GM23248 (cell line): ENCODE data around the gene GPR176. TPM values are rescaled to one million over a fixed set of nuclear protein-coding genes. Genes with fewer than 3 reads are reported as not detected.
A peak's percentile ranks its signal among the peaks of the same experiment; 100 is the strongest.

ENCODE experiments used
- DNase-seq: peaks from one replicate; pipeline ENCODE4 v3.0.0-alpha.2; 2015
- H2AFZ ChIP-seq: fragments of 200-600 bp; sonication (generic); 2 replicates; pipeline ENCODE4 v1.6.1; 2016; ENCODE audit warnings: antibody characterized with exemption
- H3F3A ChIP-seq: fragments of 200-600 bp; sonication (generic); 2 replicates; pipeline ENCODE4 v1.6.1; 2016; ENCODE audit warnings: mild to moderate bottlenecking, antibody characterized with exemption, mixed run types; ENCODE audit not compliant: insufficient read depth
- H3K27ac ChIP-seq: fragments of 200-600 bp; sonication (generic); 2 replicates; pipeline ENCODE4 v1.5.1; 2016; ENCODE audit warnings: mild to moderate bottlenecking
- H3K27me3 ChIP-seq: fragments of 200-600 bp; sonication (generic); replicated peaks from 2 replicates; pipeline ENCODE4 v1.6.1; 2016; ENCODE audit warnings: mild to moderate bottlenecking; ENCODE audit not compliant: insufficient read depth
- H3K36me3 ChIP-seq: fragments of 200-600 bp; sonication (generic); 2 replicates; pipeline ENCODE4 v1.6.1; 2016; ENCODE audit warnings: low read depth, mild to moderate bottlenecking
- H3K4me1 ChIP-seq: fragments of 200-600 bp; sonication (generic); 2 replicates; pipeline ENCODE4 v1.6.1; 2016; ENCODE audit warnings: mild to moderate bottlenecking; ENCODE audit not compliant: insufficient read depth
- H3K4me2 ChIP-seq: fragments of 200-600 bp; sonication (generic); one replicate; pipeline ENCODE4 v1.6.1; 2016; ENCODE audit warnings: mild to moderate bottlenecking; ENCODE audit not compliant: unreplicated experiment
- H3K4me3 ChIP-seq: fragments of 200-600 bp; sonication (generic); 2 replicates; pipeline ENCODE4 v1.5.1; 2016; ENCODE audit warnings: mild to moderate bottlenecking
- H3K79me2 ChIP-seq: fragments of 200-600 bp; sonication (generic); 2 replicates; pipeline ENCODE4 v1.6.1; 2016; ENCODE audit warnings: mild to moderate bottlenecking; ENCODE audit not compliant: insufficient read depth
- H3K9ac ChIP-seq: fragments of 200-600 bp; sonication (generic); 2 replicates; pipeline ENCODE4 v1.6.1; 2016; ENCODE audit warnings: mild to moderate bottlenecking
- H3K9me2 ChIP-seq: fragments of 200-600 bp; sonication (generic); 2 replicates; pipeline ENCODE4 v1.6.1; 2016; ENCODE audit warnings: mixed run types, mild to moderate bottlenecking, moderate library complexity; ENCODE audit not compliant: insufficient read depth
- H3K9me3 ChIP-seq: fragments of 200-600 bp; sonication (generic); one replicate; pipeline ENCODE4 v1.6.1; 2017; ENCODE audit warnings: low read depth
- H4K20me1 ChIP-seq: fragments of 200-600 bp; sonication (generic); 2 replicates; pipeline ENCODE4 v1.6.0; 2016; ENCODE audit not compliant: insufficient read depth
- EZH2 ChIP-seq: fragments of 200-600 bp; sonication (generic); IDR thresholded peaks from 2 replicates; pipeline ENCODE4 v1.6.1; 2018; ENCODE audit warnings: antibody characterized with exemption, mild to moderate bottlenecking; ENCODE audit not compliant: insufficient read depth, poor library complexity, severe bottlenecking
- EZH2phosphoT487 ChIP-seq: fragments of 200-600 bp; sonication (generic); IDR thresholded peaks from 2 replicates; pipeline ENCODE4 v1.6.1; 2018; ENCODE audit warnings: antibody characterized with exemption, moderate library complexity, mild to moderate bottlenecking, low read depth; ENCODE audit not compliant: insufficient read depth
- WGBS, 2 experiments: methylation state at CpG; one replicate each; pipeline ENCODE4 v1.1.6; 2015 to 2017; ENCODE audit warnings: low lambda C conversion rate in 2 of 2, low coverage in 1 of 2; ENCODE audit errors: missing lambda C conversion rate in 2 of 2; 5-methylcytosine and 5-hydroxymethylcytosine counted together
- in situ Hi-C: fragments of 300-500 bp; cut with MboI; formaldehyde crosslinking; loops from 2 replicates; pipeline ENCODE4 v1.15.0; 2020
- polyA plus RNA-seq: library from polyadenylated mRNA; unstranded; fragments of >200 nt; fragmentation: Nextera tagmentation; extraction: Ambion mirVana; gene quantifications from 2 replicates; pipeline ENCODE4 v1.2.1, GENCODE V29; 2016
- total RNA-seq: library from RNA; depleted of rRNA; stranded (reverse); fragments of >200 nt; shearing (Covaris generic); gene quantifications from 2 replicates; pipeline ENCODE4 v1.2.3, GENCODE V29; 2014

GPR176 gene
- total and polyA plus RNA-seq, 2 experiments from 2014 or later = 161 to 254 TPM

DNA sequence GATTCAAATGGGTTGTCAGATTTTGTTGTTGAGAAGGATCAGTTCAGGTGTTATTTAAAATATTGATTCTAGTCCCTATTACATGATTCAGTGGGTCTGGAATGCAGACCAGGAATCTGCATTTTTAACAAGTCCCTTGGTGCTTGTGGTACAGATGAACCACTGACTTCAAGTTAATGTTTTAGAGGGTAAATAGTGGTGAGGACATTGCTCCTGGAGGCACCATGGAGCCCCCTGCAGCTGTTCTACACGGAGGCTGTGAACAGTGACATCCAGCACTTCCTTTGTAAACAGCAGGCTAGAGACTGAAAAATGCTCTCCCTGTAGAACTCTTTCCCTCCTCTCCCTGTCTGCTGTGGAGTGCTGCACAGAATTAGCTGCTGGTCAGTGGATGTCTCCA is 132.6 kb downstream of the GPR176 start:
- Histone ChIP-seq H3K36me3 (no peaks in the 10 kb centered on the region), H3K9ac (no peak overlapping the region), H2AFZ (no peak overlapping the region), H3K4me3 (no peak overlapping the region), H3K27me3 (no peaks in the 10 kb centered on the region), H3K9me2 (no peaks in the 10 kb centered on the region), H3K79me2 (peaks cover 21% of the 10 kb centered on the region), H3K27ac (0 out of 2 replicates have a peak overlapping the region, but pooled peaks have one; percentile 58), H3K9me3 (no peaks in the 10 kb centered on the region), H4K20me1 (no peaks in the 10 kb centered on the region), H3K4me1 (peaks cover 61% of the 10 kb centered on the region), H3F3A (peaks cover 62% of the 10 kb centered on the region), H3K4me2 (peak overlapping the region; percentile 22)
- no peak for DNase-seq
- WGBS, 2 experiments = 71 to 86% methylated on average over 1 of the region's 1 CpG
- TF ChIP-seq EZH2 (no peak), EZH2phosphoT487 (no peak)
- in situ Hi-C loops = no loop called here

- peaks cover 61% of the 10 kb centered on the region for H3K4me1 ChIP-seq
- no peak overlapping the region for H3K4me2 ChIP-seq
- H3K27me3 ChIP-seq = no peaks in the 10 kb centered on the region
- no peak overlapping the region for H3K9ac ChIP-seq
- in situ Hi-C loops = no loop called here
- H3K9me2 ChIP-seq = no peaks in the 10 kb centered on the region
- peaks cover 21% of the 10 kb centered on the region for H3K79me2 ChIP-seq
- H3K9me3 ChIP-seq = no peaks in the 10 kb centered on the region
- TF ChIP-seq EZH2phosphoT487 = no peak
- TF ChIP-seq EZH2 = no peak
- H3K4me3 ChIP-seq = no peak overlapping the region
- 1% methylated on average over 5 of the region's 5 CpGs for WGBS, 2 experiments
- H2AFZ ChIP-seq = no peak overlapping the region
- no peaks in the 10 kb centered on the region for H3K36me3 ChIP-seq
- no peak overlapping the region for H3K27ac ChIP-seq
- DNase-seq = peak; percentile 81
- H3F3A ChIP-seq = peaks cover 68% of the 10 kb centered on the region
- H4K20me1 ChIP-seq = no peaks in the 10 kb centered on the region
These were observed 133.5 kb downstream of the GPR176 start for GRCh38 chr15:39786447-39787056.

GRCh38 chr15:39785841-39786240 is 134.2 kb downstream of the GPR176 start:
- TF ChIP-seq EZH2phosphoT487 (no peak), EZH2 (no peak)
- H4K20me1 ChIP-seq = no peaks in the 10 kb centered on the region
- 82 to 85% methylated on average over 7 of the region's 7 CpGs for WGBS, 2 experiments
- no peak overlapping the region for H3K4me3 ChIP-seq
- H3K4me1 ChIP-seq = peaks cover 61% of the 10 kb centered on the region
- no peak overlapping the region for H3K27ac ChIP-seq
- H3K4me2 ChIP-seq = no peak overlapping the region
- no peak overlapping the region for H3K9ac ChIP-seq
- no peaks in the 10 kb centered on the region for H3K27me3 ChIP-seq
- no peaks in the 10 kb centered on the region for H3K9me3 ChIP-seq
- no peaks in the 10 kb centered on the region for H3K9me2 ChIP-seq
- H2AFZ ChIP-seq = no peak overlapping the region
- H3F3A ChIP-seq = peaks cover 73% of the 10 kb centered on the region
- in situ Hi-C loops = no loop called here
- no peaks in the 10 kb centered on the region for H3K36me3 ChIP-seq
- DNase-seq = no peak
- H3K79me2 ChIP-seq = peaks cover 21% of the 10 kb centered on the region

GRCh38 chr15:39785139-39785538 is 134.9 kb downstream of the GPR176 start:
- Histone ChIP-seq H3K9me2 (no peaks in the 10 kb centered on the region), H3K27ac (no peak overlapping the region), H3F3A (peaks cover 71% of the 10 kb centered on the region), H3K79me2 (peaks cover 21% of the 10 kb centered on the region), H3K9me3 (no peaks in the 10 kb centered on the region), H3K4me3 (peak overlapping the region; percentile 98; the same call in 1 of the 2 replicates), H4K20me1 (no peaks in the 10 kb centered on the region), H3K9ac (no peak overlapping the region), H3K4me2 (peak overlapping the region; percentile 3), H2AFZ (no peak overlapping the region), H3K36me3 (no peaks in the 10 kb centered on the region), H3K4me1 (peaks cover 59% of the 10 kb centered on the region), H3K27me3 (no peaks in the 10 kb centered on the region)
- 63 to 65% methylated on average over 10 of the region's 10 CpGs for WGBS, 2 experiments
- in situ Hi-C loops = no loop called here
- TF ChIP-seq EZH2 = no peak
- TF ChIP-seq EZH2phosphoT487 = no peak
- no peak for DNase-seq
